HCT116 (cell line): ENCODE measurements around the gene GID4. TPM values are rescaled to one million over a fixed set of nuclear protein-coding genes. Genes with fewer than 3 reads are reported as not detected.

Experiments
- ATAC-seq: fragments of 200-7000 bp; cut with Tn5 transposase; 2 replicates; pipeline ENCODE4 v1.9.1; 2020; ENCODE audit warnings: mild to moderate bottlenecking, moderate library complexity
- BruUV-seq: library from RNA; stranded (reverse); fragments of 400-500 nt; replicated peaks from 2 replicates; lab custom pipeline; 2021; lab: Mats Ljungman, UMichigan
- CTCF ChIA-PET: fragments of 300-600 bp; sonication (Branson Sonifier 250); formaldehyde crosslinking; loops from one replicate; lab custom pipeline; 2021; ENCODE audit warnings: antibody characterized with exemption; lab: Charles Lee
- POLR2A ChIA-PET: fragments of 300-600, 350-600 bp; sonication (Branson Sonifier 250); formaldehyde crosslinking; loops from one replicate; lab custom pipeline; 2021; ENCODE audit warnings: antibody characterized with exemption; lab: Charles Lee
- RAD21 ChIA-PET, 2 experiments: fragments of 300-600 bp; sonication (Branson Sonifier 250); formaldehyde crosslinking; loops; one replicate each; lab custom pipeline; 2023; ENCODE audit warnings: low total read pairs in 2 of 2; ENCODE audit not compliant: uncharacterized antibody in 2 of 2, unreplicated experiment in 2 of 2, low non-redundant PET in 1 of 2; lab: Charles Lee
- DNase-seq: peaks from one replicate; pipeline ENCODE4 v3.0.0-alpha.2; 2010; ENCODE audit warnings: low read depth, low spot score
- H2AFZ ChIP-seq: fragments of 200-600 bp; shearing (Covaris generic), sonication (generic); 2 replicates; pipeline ENCODE4 v1.6.1; 2017; ENCODE audit warnings: low read depth, mixed run types, mixed read lengths, antibody characterized with exemption, low read length; ENCODE audit not compliant: poor library complexity, severe bottlenecking
- H3K27ac ChIP-seq: 2 replicates; pipeline ENCODE4 v1.5.1; 2012; ENCODE audit warnings: low read depth, low read length
- H3K27me3 ChIP-seq: fragments of 200-600 bp; sonication (generic); 2 replicates; pipeline ENCODE4 v1.6.1; 2016; ENCODE audit warnings: mixed run types, low read length, mixed read lengths; ENCODE audit not compliant: insufficient read depth
- H3K36me3 ChIP-seq, 2 experiments: fragments of 200-500 bp in 1 of 2; fragments of 200-600 bp in 1 of 2; sonication (Bioruptor generic) in 1 of 2; sonication (generic) in 1 of 2; 2 replicates each; pipeline versions ENCODE4 v1.5.1 to v1.6.1; 2014 to 2016; ENCODE audit warnings: low read length in 2 of 2, inconsistent platforms in 1 of 2, mixed read lengths in 1 of 2, mixed run types in 1 of 2; ENCODE audit not compliant: insufficient read depth in 2 of 2, control insufficient read depth in 1 of 2
- H3K4me1 ChIP-seq, 2 experiments: fragments of 200-600 bp in 1 of 2; sonication (generic) in 1 of 2; 2 replicates each; pipeline versions ENCODE4 v1.5.1 to v1.6.1; 2012 to 2017; ENCODE audit warnings: low read length in 2 of 2, inconsistent platforms in 1 of 2, mild to moderate bottlenecking in 1 of 2, mixed read lengths in 1 of 2, mixed run types in 1 of 2, moderate library complexity in 1 of 2; ENCODE audit not compliant: insufficient read depth in 2 of 2, control insufficient read depth in 1 of 2
- H3K4me2 ChIP-seq: fragments of 200-600 bp; sonication (generic); 2 replicates; pipeline ENCODE4 v1.6.1; 2017; ENCODE audit warnings: mixed run types, low read length, mixed read lengths
- H3K4me3 ChIP-seq, 2 experiments: fragments of 200-600 bp in 1 of 2; sonication (generic) in 1 of 2; replicated peaks in 1 of 2; 2 replicates each; pipeline ENCODE4 v1.5.1; 2011 to 2016; ENCODE audit warnings: low read length in 2 of 2, control low read depth in 1 of 2, low read depth in 1 of 2, mild to moderate bottlenecking in 1 of 2, mixed read lengths in 1 of 2, mixed run types in 1 of 2
- H3K79me2 ChIP-seq: fragments of 200-600 bp; sonication (generic); 2 replicates; pipeline ENCODE4 v1.6.1; 2017; ENCODE audit warnings: mild to moderate bottlenecking, mixed run types, low read length, moderate library complexity, mixed read lengths; ENCODE audit not compliant: insufficient read depth
- H3K9ac ChIP-seq: fragments of 200-600 bp; sonication (generic); 2 replicates; pipeline ENCODE4 v1.6.1; 2016; ENCODE audit warnings: low read length, mixed read lengths
- H3K9me2 ChIP-seq: fragments of 200-600 bp; sonication (generic), shearing (Covaris generic); 2 replicates; pipeline ENCODE4 v1.6.1; 2017; ENCODE audit warnings: mixed run types, mild to moderate bottlenecking, moderate library complexity; ENCODE audit not compliant: insufficient read depth
- H3K9me3 ChIP-seq, 2 experiments: fragments of 200-500 bp in 1 of 2; fragments of 200-600 bp in 1 of 2; sonication (Bioruptor generic) in 1 of 2; sonication (generic) in 1 of 2; 2 replicates each; pipeline ENCODE4 v1.6.1; 2014 to 2017; ENCODE audit warnings: low read length in 2 of 2, mixed read lengths in 2 of 2, inconsistent platforms in 1 of 2, low read depth in 1 of 2, mild to moderate bottlenecking in 1 of 2, mixed run types in 1 of 2, moderate library complexity in 1 of 2; ENCODE audit not compliant: control insufficient read depth in 1 of 2, insufficient read depth in 1 of 2
- H4K20me1 ChIP-seq: fragments of 200-600 bp; sonication (generic), shearing (Covaris generic); 2 replicates; pipeline ENCODE4 v1.6.1; 2017; ENCODE audit warnings: mixed run types, mild to moderate bottlenecking, moderate library complexity; ENCODE audit not compliant: insufficient read depth
- ATF3 ChIP-seq: IDR thresholded peaks from 2 replicates; pipeline ENCODE4 v1.6.1; 2012
- CBX3 ChIP-seq: IDR thresholded peaks from 2 replicates; pipeline ENCODE4 v1.6.1; 2012; ENCODE audit warnings: low read depth
- CEBPB ChIP-seq: IDR thresholded peaks from 2 replicates; pipeline ENCODE4 v1.6.1; 2012; ENCODE audit warnings: low read depth
- CTCF ChIP-seq, 3 experiments: fragments of 200-600 bp in 1 of 3; sonication (generic) in 1 of 3; IDR thresholded peaks in 2 of 3; conservative IDR thresholded peaks in 1 of 3; 2 replicates each; pipeline ENCODE4 v1.5.1; 2012 to 2017; ENCODE audit warnings: low read depth in 2 of 3, low read length in 2 of 3, antibody characterized with exemption in 1 of 3, borderline replicate concordance in 1 of 3, control low read depth in 1 of 3, mild to moderate bottlenecking in 1 of 3, mixed read lengths in 1 of 3, mixed run types in 1 of 3, moderate library complexity in 1 of 3; ENCODE audit not compliant: insufficient read depth in 1 of 3
- EGR1 ChIP-seq: IDR thresholded peaks from 2 replicates; pipeline ENCODE4 v1.6.1; 2012; ENCODE audit warnings: low read depth
- ELF1 ChIP-seq: IDR thresholded peaks from 2 replicates; pipeline ENCODE4 v1.6.1; 2012; ENCODE audit warnings: low read depth, borderline replicate concordance
- EZH2 ChIP-seq: fragments of 200-600 bp; sonication (generic); IDR thresholded peaks from 2 replicates; pipeline ENCODE4 v1.6.1; 2017; ENCODE audit warnings: antibody characterized with exemption, mixed run types
- EZH2phosphoT487 ChIP-seq: fragments of 200-600 bp; IDR thresholded peaks from 2 replicates; pipeline ENCODE4 v1.6.1; 2018; ENCODE audit warnings: antibody characterized with exemption, borderline replicate concordance
- FOSL1 ChIP-seq: IDR thresholded peaks from 2 replicates; pipeline ENCODE4 v1.6.1; 2012; ENCODE audit warnings: low read depth
- JUND ChIP-seq: IDR thresholded peaks from 2 replicates; pipeline ENCODE4 v1.6.1; 2012
- POLR2A ChIP-seq: IDR thresholded peaks from 2 replicates; pipeline ENCODE4 v1.7.0; 2011; ENCODE audit warnings: borderline replicate concordance; ENCODE audit not compliant: insufficient read depth, insufficient read length; ENCODE audit errors: extremely low read depth
- POLR2AphosphoS5 ChIP-seq: IDR thresholded peaks from 2 replicates; pipeline ENCODE4 v1.6.1; 2011; ENCODE audit warnings: mild to moderate bottlenecking, low read depth, low read length, moderate library complexity
- RAD21 ChIP-seq: IDR thresholded peaks from 2 replicates; pipeline ENCODE4 v1.6.1; 2012; ENCODE audit warnings: low read depth, mild to moderate bottlenecking
- REST ChIP-seq: IDR thresholded peaks from 2 replicates; pipeline ENCODE4 v1.6.1; 2012; ENCODE audit warnings: low read depth
- SIN3A ChIP-seq: IDR thresholded peaks from 2 replicates; pipeline ENCODE4 v1.6.1; 2012; ENCODE audit warnings: low read depth
- SP1 ChIP-seq: IDR thresholded peaks from 2 replicates; pipeline ENCODE4 v1.6.1; 2012; ENCODE audit warnings: low read depth
- SRF ChIP-seq: IDR thresholded peaks from 2 replicates; pipeline ENCODE4 v1.6.1; 2012; ENCODE audit warnings: low read depth
- TCF7L2 ChIP-seq: IDR thresholded peaks from 2 replicates; pipeline ENCODE4 v1.7.0; 2011; ENCODE audit warnings: borderline replicate concordance, inconsistent platforms; ENCODE audit not compliant: insufficient read depth, insufficient read length; ENCODE audit errors: extremely low read depth
- ZBTB33 ChIP-seq: IDR thresholded peaks from 2 replicates; pipeline ENCODE4 v1.6.1; 2011; ENCODE audit warnings: mild to moderate bottlenecking, low read length, moderate library complexity; ENCODE audit not compliant: insufficient replicate concordance; ENCODE audit errors: extremely low read depth
- ZFX ChIP-seq: fragments of 450-650 bp; IDR thresholded peaks from 2 replicates; pipeline ENCODE4 v1.6.1; 2017
- intact Hi-C: fragments of 100-400 bp; cut with micrococcal nuclease; formaldehyde crosslinking; loops from 2 replicates; pipeline ENCODE4 v1.10.0; 2022
- total RNA-seq: library from RNA; stranded (reverse); gene quantifications from one replicate; pipeline ENCODE4 v1.2.1, GENCODE V29; 2021; ENCODE audit not compliant: unreplicated experiment

Gene GID4
- total RNA-seq, 1 experiment from 2014 or later: 10.8 TPM

- TF ChIP-seq CTCF (IDR thresholded peaks at IDR 0.05 in 2 of 3, conservative IDR thresholded peaks at IDR 0.05 in 1 of 3; ENCODE audit: borderline replicate concordance in 1 of 3, insufficient read depth in 1 of 3, low read depth in 2 of 3, low read length in 2 of 3): no peak
Observed at GRCh38 chr17:18070861-18071340, 31.7 kb downstream of the GID4 start (continued).

GRCh38 chr17:18071751-18072150 lies 32.5 kb downstream of the GID4 start:
- Histone ChIP-seq H3K27me3 (no peaks in the 10 kb centered on the region), H4K20me1 (no peaks in the 10 kb centered on the region), H3K27ac (no peak overlapping the region), H3K9ac (no peak overlapping the region), H3K9me2 (no peaks in the 10 kb centered on the region), H3K79me2 (no peaks in the 10 kb centered on the region), H3K4me1 (peaks cover 8 to 13% of the 10 kb centered on the region in 2 experiments), H2AFZ (no peak overlapping the region), H3K4me3 (no peak overlapping the region), H3K9me3 (no peaks in the 10 kb centered on the region), H3K4me2 (no peak overlapping the region), H3K36me3 (no peaks in the 10 kb centered on the region)
- ChIA-PET RAD21 (no interaction called here), CTCF (no interaction called here), POLR2A (no interaction called here)
- intact Hi-C loops: no loop called here
- no TSS peak for BruUV-seq
- ATAC-seq (no peak), DNase-seq (no peak)
- TF ChIP-seq EZH2: no peak
- TF ChIP-seq FOSL1: no peak
- TF ChIP-seq ATF3: no peak
- TF ChIP-seq CBX3: no peak
- no peak for TF ChIP-seq JUND
- no peak for TF ChIP-seq TCF7L2
- TF ChIP-seq SRF: no peak
- TF ChIP-seq ZFX: no peak
- TF ChIP-seq EZH2phosphoT487: no peak
- TF ChIP-seq SIN3A: no peak
- TF ChIP-seq EGR1: no peak
- no peak for TF ChIP-seq CEBPB
- TF ChIP-seq ELF1: no peak
- TF ChIP-seq SP1: no peak
- no peak for TF ChIP-seq REST
- no peak for TF ChIP-seq ZBTB33
- TF ChIP-seq POLR2A: no peak
- TF ChIP-seq POLR2AphosphoS5: no peak
- TF ChIP-seq RAD21: no peak
